BLaER1 treated with 17β-estradiol and CSF1 and Interleukin-3, amounts not matched to agents 10 nM and 100 nM (cell line): ENCODE results near the gene LILRB3.
"Not testable (repeated sequence)": the region's sequence is repeated elsewhere in the genome, so short reads cannot be mapped to it uniquely, and the experiment has no call there.

Source experiments
- H3K27ac ChIP-seq, 11 experiments: shearing (Covaris generic); formaldehyde crosslinking; 2 replicates each; pipeline ENCODE4 v1.8.1; 2022
- H3K27me3 ChIP-seq, 11 experiments: shearing (Covaris generic); formaldehyde crosslinking; 2 replicates each; pipeline ENCODE4 v1.8.1; 2022
- H3K36me3 ChIP-seq, 11 experiments: shearing (Covaris generic); formaldehyde crosslinking; 2 replicates each; pipeline ENCODE4 v1.8.1; 2022
- H3K4me1 ChIP-seq, 10 experiments: shearing (Covaris generic); formaldehyde crosslinking; 2 replicates each; pipeline ENCODE4 v1.8.1; 2022
- H3K4me2 ChIP-seq, 11 experiments: shearing (Covaris generic); formaldehyde crosslinking; 2 replicates each; pipeline ENCODE4 v1.8.1; 2022
- H3K4me3 ChIP-seq, 10 experiments: shearing (Covaris generic); formaldehyde crosslinking; 2 replicates each; pipeline ENCODE4 v1.8.1; 2022
- H3K9ac ChIP-seq, 11 experiments: shearing (Covaris generic); formaldehyde crosslinking; 2 replicates each; pipeline ENCODE4 v1.8.1; 2022
- H3K9me3 ChIP-seq, 11 experiments: shearing (Covaris generic); formaldehyde crosslinking; replicated peaks in 1 of 11; 2 replicates each; pipeline ENCODE4 v1.8.1; 2022
- H4K20me1 ChIP-seq, 11 experiments: shearing (Covaris generic); formaldehyde crosslinking; 2 replicates each; pipeline ENCODE4 v1.8.1; 2022
- Cebpa-rat ChIP-seq, 11 experiments: shearing (Covaris generic); IDR thresholded peaks; 2 replicates each; pipeline ENCODE4 v1.8.1; 2022

LILRB3 gene

GRCh38 chr19:54222474-54223276 lies at the start of gene LILRB3:
TSS of gene LILRB3 (minus strand) at chr19:54223007. CDS start at chr19:54222976, 31 bp downstream.
- Histone ChIP-seq H3K4me1 (peaks cover 13 to 56% (median 22%) of the 10 kb centered on the region in 10 experiments), H3K4me2 (peak within 1 kb of the TSS; percentile 42 to 99 (median 81)), H3K9ac (peak within 1 kb of the TSS in 10 of 11 experiments; percentile 20 to 84 (median 56); a peak in 16 of 22 replicates), H4K20me1 (peaks cover 0 to 21% (median 7%) of the 10 kb centered on the region in 11 experiments; a peak in 8 of 22 replicates), H3K27ac (peak within 1 kb of the TSS in 9 of 11 experiments; percentile 12 to 84 (median 72); a peak in 15 of 22 replicates), H3K4me3 (peak within 1 kb of the TSS in 5 of 10 experiments; percentile 54 to 73 (median 66); a peak in 11 of 20 replicates), H3K36me3 (peaks cover 8 to 21% (median 15%) of the 10 kb centered on the region in 11 experiments; a peak in 20 of 22 replicates)
- not testable (repeated sequence) for H3K27me3 ChIP-seq, H3K9me3 ChIP-seq

DNA sequence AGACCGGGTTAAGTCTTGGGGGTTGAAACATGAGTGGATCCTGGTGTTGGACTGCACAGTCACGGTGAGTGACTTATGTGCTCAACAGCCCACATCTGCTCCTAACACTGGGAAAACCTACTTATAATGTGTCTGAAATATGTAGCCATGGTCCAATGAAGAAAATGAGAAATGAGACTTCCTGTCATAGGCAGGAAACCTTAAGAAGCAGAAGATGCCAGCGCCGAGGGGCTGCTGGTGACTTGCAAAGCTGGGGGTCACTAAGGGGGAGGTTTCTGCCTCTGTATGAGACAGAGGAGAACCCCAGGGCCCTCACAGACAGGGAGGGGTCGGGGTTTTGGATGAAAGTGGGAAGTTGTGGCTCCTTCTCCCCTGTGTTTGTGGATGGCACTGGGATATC lies 49.4 kb upstream of the LILRB3 start:
- H3K9me3 ChIP-seq, H3K27me3 ChIP-seq: not testable (repeated sequence)
- peak overlapping the region in 6 of 11 experiments; percentile 38 to 81 (median 66); a peak in 10 of 22 replicates for H3K27ac ChIP-seq
- H3K9ac ChIP-seq: peak overlapping the region in 4 of 11 experiments; percentile 9 to 68 (median 64); a peak in 7 of 22 replicates
- H3K36me3 ChIP-seq: peaks cover 0 to 39% (median 31%) of the 10 kb centered on the region in 11 experiments; a peak in 16 of 22 replicates
- peaks cover 18 to 72% (median 35%) of the 10 kb centered on the region in 10 experiments for H3K4me1 ChIP-seq
- H4K20me1 ChIP-seq: peaks cover 0 to 25% (median 4%) of the 10 kb centered on the region in 11 experiments; a peak in 9 of 22 replicates
- H3K4me2 ChIP-seq: peak overlapping the region; percentile 50 to 100 (median 66)
- H3K4me3 ChIP-seq: 0 out of 20 replicates have a peak overlapping the region, but pooled peaks of 1 of the 10 experiments have one; percentile 14

GRCh38 chr19:54271587-54271986 lies 48.8 kb upstream of the LILRB3 start:
- H3K36me3 ChIP-seq: peaks cover 0 to 33% (median 25%) of the 10 kb centered on the region in 11 experiments; a peak in 16 of 22 replicates
- not testable (repeated sequence) for H3K27me3 ChIP-seq, H3K9me3 ChIP-seq
- H4K20me1 ChIP-seq: peaks cover 0 to 19% (median 4%) of the 10 kb centered on the region in 11 experiments; a peak in 9 of 22 replicates
- H3K9ac ChIP-seq: peak overlapping the region in 4 of 11 experiments; percentile 47 to 70 (median 64); a peak in 8 of 22 replicates
- H3K4me1 ChIP-seq: peaks cover 15 to 69% (median 29%) of the 10 kb centered on the region in 10 experiments
- 0 out of 20 replicates have a peak overlapping the region, but pooled peaks of 1 of the 10 experiments have one; percentile 14 for H3K4me3 ChIP-seq
- H3K4me2 ChIP-seq: peak overlapping the region in 9 of 11 experiments; percentile 50 to 100 (median 77); a peak in 15 of 22 replicates
- H3K27ac ChIP-seq: peak overlapping the region in 6 of 11 experiments; percentile 38 to 81 (median 72); a peak in 10 of 22 replicates

GRCh38 chr19:54271106-54271505 lies 48.3 kb upstream of the LILRB3 start:
- peak overlapping the region in 6 of 11 experiments; percentile 63 to 100 (median 81); a peak in 12 of 22 replicates for H3K4me2 ChIP-seq
- peak overlapping the region in 6 of 11 experiments; percentile 6 to 81 (median 72); a peak in 9 of 22 replicates for H3K27ac ChIP-seq
- peak overlapping the region in 4 of 11 experiments; percentile 47 to 70 (median 64); a peak in 7 of 22 replicates for H3K9ac ChIP-seq
- peaks cover 0 to 16% (median 3%) of the 10 kb centered on the region in 11 experiments; a peak in 8 of 22 replicates for H4K20me1 ChIP-seq
- peaks cover 11 to 69% (median 28%) of the 10 kb centered on the region in 10 experiments for H3K4me1 ChIP-seq
- no peak overlapping the region for H3K4me3 ChIP-seq
- no peaks in the 10 kb centered on the region for H3K9me3 ChIP-seq
- no peak for TF ChIP-seq Cebpa-rat (IDR thresholded peaks at IDR 0.05)
- H3K36me3 ChIP-seq: peaks cover 0 to 28% (median 22%) of the 10 kb centered on the region in 11 experiments; a peak in 16 of 22 replicates
- H3K27me3 ChIP-seq: no peaks in the 10 kb centered on the region

- H3K4me1 ChIP-seq: peaks cover 7 to 52% (median 28%) of the 10 kb centered on the region in 10 experiments
- H3K27me3 ChIP-seq: no peaks in the 10 kb centered on the region
- peaks cover 0 to 7% (median 2%) of the 10 kb centered on the region in 11 experiments; a peak in 10 of 22 replicates for H3K36me3 ChIP-seq
- no peak overlapping the region for H3K4me2 ChIP-seq
- no peaks in the 10 kb centered on the region; a peak in 1 of 22 replicates for H4K20me1 ChIP-seq
- no peak overlapping the region for H3K9ac ChIP-seq
- no peaks in the 10 kb centered on the region for H3K9me3 ChIP-seq
- H3K4me3 ChIP-seq: no peak overlapping the region
- no peak overlapping the region for H3K27ac ChIP-seq
- TF ChIP-seq Cebpa-rat (IDR thresholded peaks at IDR 0.05): no peak
Observed at GRCh38 chr19:54268936-54269335, 46.1 kb upstream of the LILRB3 start.

DNA sequence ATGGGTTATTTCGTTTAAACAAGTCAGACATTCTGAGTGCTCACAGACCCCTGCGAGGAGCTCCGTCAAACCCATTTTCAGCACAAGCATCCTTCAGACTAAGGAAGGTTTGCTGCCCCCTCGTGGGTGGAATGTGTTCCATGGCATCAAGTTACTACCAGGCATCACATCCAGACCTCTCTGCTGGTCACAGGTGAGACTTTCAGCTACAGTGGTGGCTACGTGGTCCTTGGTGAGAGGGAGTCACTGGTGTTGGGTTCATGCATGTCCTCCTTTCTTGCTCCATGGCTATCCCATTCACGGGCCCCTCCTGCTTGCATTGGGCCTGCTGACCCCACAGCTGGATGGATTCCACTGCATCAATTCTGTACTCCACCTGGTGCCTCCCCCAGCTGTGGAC lies 43.3 kb upstream of the LILRB3 start:
- H4K20me1 ChIP-seq: no peaks in the 10 kb centered on the region
- no peak overlapping the region for H3K27ac ChIP-seq
- no peak overlapping the region for H3K9ac ChIP-seq
- no peak overlapping the region for H3K4me3 ChIP-seq
- H3K9me3 ChIP-seq: no peaks in the 10 kb centered on the region
- H3K4me1 ChIP-seq: peaks cover 0 to 25% (median 4%) of the 10 kb centered on the region in 10 experiments; a peak in 10 of 20 replicates
- no peak for TF ChIP-seq Cebpa-rat (IDR thresholded peaks at IDR 0.05)
- H3K4me2 ChIP-seq: peak overlapping the region in 4 of 11 experiments; percentile 1 to 58 (median 50); a peak in 6 of 22 replicates
- no peaks in the 10 kb centered on the region for H3K36me3 ChIP-seq
- H3K27me3 ChIP-seq: no peaks in the 10 kb centered on the region

- Histone ChIP-seq H3K27ac (no peak overlapping the region), H3K4me1 (peaks cover 2 to 29% (median 6%) of the 10 kb centered on the region in 10 experiments; a peak in 18 of 20 replicates), H3K9ac (no peak overlapping the region), H3K27me3 (no peaks in the 10 kb centered on the region), H3K9me3 (no peaks in the 10 kb centered on the region), H3K4me3 (no peak overlapping the region), H4K20me1 (no peaks in the 10 kb centered on the region), H3K36me3 (no peaks in the 10 kb centered on the region), H3K4me2 (no peak overlapping the region)
- no peak for TF ChIP-seq Cebpa-rat (IDR thresholded peaks at IDR 0.05)
Observed at GRCh38 chr19:54262470-54262869, 39.7 kb upstream of the LILRB3 start.

GRCh38 chr19:54262066-54262465 lies 39.3 kb upstream of the LILRB3 start:
- Histone ChIP-seq H3K27ac (no peak overlapping the region), H3K4me1 (peaks cover 6 to 33% (median 10%) of the 10 kb centered on the region in 10 experiments), H3K9ac (no peak overlapping the region), H3K36me3 (no peaks in the 10 kb centered on the region), H3K4me3 (no peak overlapping the region), H3K27me3 (no peaks in the 10 kb centered on the region), H4K20me1 (no peaks in the 10 kb centered on the region), H3K4me2 (no peak overlapping the region), H3K9me3 (no peaks in the 10 kb centered on the region)
- no peak for TF ChIP-seq Cebpa-rat (IDR thresholded peaks at IDR 0.05)
